NCI-H2081 (cell line): ENCODE results near the gene INO80C.

ENCODE experiments used
- DNase-seq, 2 experiments: peaks; one replicate each; lab custom pipeline; 2025; lab: John Stamatoyannopoulos, UW

Gene INO80C

DNA sequence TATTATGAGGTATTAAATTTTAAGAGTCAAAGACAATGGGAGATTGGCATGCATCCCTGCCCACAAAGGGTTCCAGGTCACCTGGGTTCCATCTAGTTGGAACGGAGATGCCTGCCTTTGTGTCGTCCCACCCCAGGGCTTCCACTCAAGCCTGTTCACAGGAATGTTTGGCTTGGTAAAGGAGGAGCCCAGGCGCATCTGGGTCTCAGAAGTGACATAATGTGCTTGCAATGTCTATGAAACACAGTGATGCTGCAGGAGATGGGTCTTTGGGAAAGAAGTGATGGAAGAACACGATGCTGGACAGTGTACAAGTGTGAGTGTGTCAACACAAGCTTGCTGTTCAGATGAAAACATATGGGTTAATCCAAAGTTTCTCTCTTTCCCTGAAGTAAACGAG, 71.0 kb downstream of the INO80C start:
- DNase-seq, result no peak

DNA sequence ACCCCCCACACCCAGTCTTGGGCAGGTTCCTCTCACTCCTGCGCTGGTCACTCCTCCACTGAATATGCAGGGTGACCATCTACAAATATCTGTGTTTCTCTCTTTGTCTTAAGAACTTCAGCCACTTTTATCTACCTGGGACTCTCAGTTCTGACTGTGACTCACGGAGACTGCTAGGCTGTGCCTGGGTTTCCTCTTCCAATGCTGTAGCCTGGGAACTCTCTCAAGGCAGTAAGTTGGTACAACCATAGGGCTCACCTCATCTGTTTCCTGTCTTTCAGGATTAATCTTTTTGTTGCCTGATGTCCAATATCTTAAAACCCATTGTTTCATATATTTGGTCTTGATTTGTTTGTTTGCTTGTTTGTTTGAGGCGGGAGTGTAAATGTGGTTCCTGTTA, 73.4 kb downstream of the INO80C start:
- no peak for DNase-seq

DNA sequence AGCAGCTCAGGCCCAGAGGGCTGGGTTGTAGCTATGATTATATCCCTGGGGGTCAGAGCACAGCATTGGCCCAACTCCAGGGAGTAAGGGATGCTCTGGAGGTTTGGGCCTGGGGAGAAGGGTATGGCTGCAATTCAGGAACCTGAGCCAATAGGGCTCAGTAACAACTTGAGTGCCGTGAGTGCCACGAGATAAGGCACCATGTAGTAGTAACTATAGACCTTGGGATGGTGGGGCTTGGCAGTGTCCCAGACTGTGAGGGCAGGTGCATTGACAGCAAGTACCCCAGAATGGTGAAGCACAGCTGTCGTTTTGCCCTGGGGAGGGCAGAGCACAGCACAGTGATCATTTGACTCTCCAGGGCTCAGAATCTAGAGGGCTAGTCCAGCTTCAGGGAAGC, 75.5 kb downstream of the INO80C start:
- no peak for DNase-seq

DNA sequence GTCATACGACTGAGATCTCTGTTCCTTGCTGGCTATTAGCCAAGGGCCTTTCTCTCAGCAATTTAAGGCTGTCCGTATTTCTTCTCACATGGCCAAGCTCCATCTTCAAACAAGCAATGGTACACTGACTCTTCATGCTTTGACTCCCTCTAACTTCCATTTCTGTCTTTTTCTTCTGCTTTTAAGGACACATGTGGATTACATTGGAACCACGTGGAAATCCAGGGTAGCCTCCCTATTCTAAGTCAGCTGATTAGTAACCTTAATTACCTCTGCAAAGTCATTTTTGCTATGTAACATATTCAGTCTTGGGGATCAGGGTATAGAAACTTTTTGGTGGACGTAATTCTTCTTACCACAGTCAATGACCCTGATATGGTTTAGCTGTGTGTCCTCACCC, 79.2 kb downstream of the INO80C start:
- DNase-seq, result no peak
